ENCODE measurements around the gene MPPED1.

Gene MPPED1

DNA sequence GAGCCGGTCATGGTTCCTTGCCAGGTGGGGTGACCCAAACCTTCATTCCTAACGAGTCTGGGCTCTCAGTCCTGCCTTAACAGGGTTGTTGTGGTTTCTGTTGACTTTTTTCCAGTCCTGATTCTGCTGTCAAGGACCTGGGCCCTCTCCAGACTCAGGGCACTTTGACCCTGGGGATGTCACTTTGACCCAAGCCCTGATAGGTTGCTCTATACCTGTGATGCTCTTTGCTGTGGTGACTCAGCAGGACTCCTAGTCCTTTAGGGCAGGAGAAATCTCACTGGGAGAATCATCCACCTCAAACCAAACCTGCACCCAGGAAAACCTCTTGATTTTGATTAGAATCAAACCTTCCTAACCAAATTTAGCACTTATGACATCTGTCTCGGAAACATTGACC, 20.5 kb upstream of the MPPED1 start:
- ChIA-PET CTCF (no interaction called here), POLR2A (ENCODE audit: low non-redundant PET) (no interaction called here)
- TF ChIP-seq, protein P1, sequence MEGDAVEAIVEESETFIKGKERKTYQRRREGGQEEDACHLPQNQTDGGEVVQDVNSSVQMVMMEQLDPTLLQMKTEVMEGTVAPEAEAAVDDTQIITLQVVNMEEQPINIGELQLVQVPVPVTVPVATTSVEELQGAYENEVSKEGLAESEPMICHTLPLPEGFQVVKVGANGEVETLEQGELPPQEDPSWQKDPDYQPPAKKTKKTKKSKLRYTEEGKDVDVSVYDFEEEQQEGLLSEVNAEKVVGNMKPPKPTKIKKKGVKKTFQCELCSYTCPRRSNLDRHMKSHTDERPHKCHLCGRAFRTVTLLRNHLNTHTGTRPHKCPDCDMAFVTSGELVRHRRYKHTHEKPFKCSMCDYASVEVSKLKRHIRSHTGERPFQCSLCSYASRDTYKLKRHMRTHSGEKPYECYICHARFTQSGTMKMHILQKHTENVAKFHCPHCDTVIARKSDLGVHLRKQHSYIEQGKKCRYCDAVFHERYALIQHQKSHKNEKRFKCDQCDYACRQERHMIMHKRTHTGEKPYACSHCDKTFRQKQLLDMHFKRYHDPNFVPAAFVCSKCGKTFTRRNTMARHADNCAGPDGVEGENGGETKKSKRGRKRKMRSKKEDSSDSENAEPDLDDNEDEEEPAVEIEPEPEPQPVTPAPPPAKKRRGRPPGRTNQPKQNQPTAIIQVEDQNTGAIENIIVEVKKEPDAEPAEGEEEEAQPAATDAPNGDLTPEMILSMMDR (conservative IDR thresholded peaks at IDR 0.05; ENCODE audit: low read depth) = no peak
- DNase-seq (ENCODE audit: low spot score) = no peak
- no peak overlapping the region for H3K27ac ChIP-seq

DNA sequence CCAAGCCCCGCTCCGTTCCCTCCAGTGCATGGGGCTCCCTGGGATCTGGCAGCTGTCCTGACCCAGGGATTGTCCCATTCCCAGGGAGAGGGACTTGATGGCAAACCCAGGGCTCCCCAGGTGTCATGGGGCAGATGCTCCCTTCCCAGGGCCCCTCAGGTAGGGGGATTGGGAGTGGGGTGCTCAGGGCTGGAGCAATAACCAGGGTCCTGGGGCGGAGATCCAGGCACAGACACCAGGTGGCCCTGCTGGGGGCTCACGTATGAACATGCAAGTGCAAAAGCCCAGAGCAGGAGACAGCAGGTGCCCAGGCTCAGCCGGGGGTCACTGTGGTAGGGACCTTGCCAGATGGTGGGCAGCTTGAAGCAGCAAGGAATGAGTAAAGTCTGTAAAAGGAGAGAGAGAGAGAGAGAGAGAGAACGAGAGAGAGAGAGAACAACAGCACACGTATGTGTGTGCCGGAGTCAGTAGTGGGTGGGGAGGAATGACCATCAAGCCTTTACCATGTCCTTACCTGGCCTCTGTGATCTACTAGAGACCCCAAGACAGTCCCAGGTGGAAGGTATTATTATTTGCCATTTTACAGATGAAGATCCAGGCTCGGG, 19.3 kb upstream of the MPPED1 start:
- DNase-seq (ENCODE audit: low spot score) = no peak
- ChIA-PET CTCF (no interaction called here), POLR2A (ENCODE audit: low non-redundant PET) (no interaction called here)
- no peak overlapping the region for H3K27ac ChIP-seq
- TF ChIP-seq, protein P1 (conservative IDR thresholded peaks at IDR 0.05; ENCODE audit: low read depth) = no peak

- CTCF ChIA-PET = no interaction called here
- TF ChIP-seq, protein P1 (conservative IDR thresholded peaks at IDR 0.05; ENCODE audit: low read depth) = no peak
- H3K27ac ChIP-seq = no peak overlapping the region
- POLR2A ChIA-PET (ENCODE audit: low non-redundant PET) = no interaction called here
- no peak for DNase-seq (ENCODE audit: low spot score)
These were observed 18.5 kb upstream of the MPPED1 start for GRCh38 chr22:43393132-43393843.

GRCh38 chr22:43393844-43394474, 17.9 kb upstream of the MPPED1 start:
- CTCF ChIA-PET = no interaction called here
- H3K27ac ChIP-seq = no peak overlapping the region
- no peak for DNase-seq (ENCODE audit: low spot score)
- POLR2A ChIA-PET (ENCODE audit: low non-redundant PET) = no interaction called here
- TF ChIP-seq, protein P1 (conservative IDR thresholded peaks at IDR 0.05; ENCODE audit: low read depth) = no peak

DNA sequence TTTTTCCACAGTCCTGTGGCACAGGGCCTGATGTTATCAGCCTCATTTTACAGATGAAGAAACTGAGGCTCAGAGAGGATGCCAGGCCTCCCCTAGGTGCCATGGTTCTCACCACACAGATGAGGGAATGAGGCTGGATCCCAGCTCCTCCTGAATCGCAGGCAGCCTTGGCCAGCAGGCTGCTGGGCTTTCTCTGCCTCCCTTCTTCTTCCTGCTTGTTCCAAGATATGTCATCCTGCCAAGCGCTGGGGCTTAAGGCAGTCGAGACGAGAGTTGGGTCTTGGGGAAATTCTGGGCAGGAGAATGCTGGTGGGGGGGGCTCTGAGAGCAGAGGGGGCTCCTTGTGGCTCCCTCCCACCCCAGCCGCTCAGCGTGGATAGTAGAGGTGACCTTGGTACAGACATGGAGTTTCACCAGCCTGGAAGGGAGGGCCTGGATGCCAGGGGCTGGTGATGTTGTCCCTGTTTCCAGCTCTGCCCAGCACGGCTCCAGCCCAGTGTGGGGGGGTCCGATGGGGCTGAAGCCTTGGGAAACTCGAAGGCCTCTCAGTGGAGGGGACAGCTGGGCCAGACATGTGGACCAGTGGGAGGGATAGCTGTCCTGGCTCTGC, 16.6 kb upstream of the MPPED1 start:
- DNase-seq (ENCODE audit: low spot score) = no peak
- TF ChIP-seq, protein P1 (conservative IDR thresholded peaks at IDR 0.05; ENCODE audit: low read depth) = no peak
- CTCF ChIA-PET = interaction anchor here (0.6 kb wide), 1 partner anchor 9 kb away, joined by 4 read pairs; no protein-coding TSS in a partner anchor
- POLR2A ChIA-PET (ENCODE audit: low non-redundant PET) = no interaction called here
- H3K27ac ChIP-seq = no peak overlapping the region

GRCh38 chr22:43396321-43396933, 15.4 kb upstream of the MPPED1 start:
- ChIA-PET CTCF (no interaction called here), POLR2A (ENCODE audit: low non-redundant PET) (no interaction called here)
- TF ChIP-seq, protein P1 (conservative IDR thresholded peaks at IDR 0.05; ENCODE audit: low read depth) = no peak
- DNase-seq (ENCODE audit: low spot score) = no peak
- no peak overlapping the region for H3K27ac ChIP-seq
